DOHH2 (cell line): ENCODE results near the gene NOS1.
A peak's percentile ranks its signal among the peaks of the same experiment; 100 is the strongest.

Experiments used
- H3F3A ChIP-seq: fragments of 200-600 bp; sonication (generic), shearing (Covaris generic); 2 replicates; pipeline ENCODE4 v1.6.0; 2016; ENCODE audit warnings: antibody characterized with exemption, mild to moderate bottlenecking; ENCODE audit not compliant: control insufficient read depth, insufficient read depth
- H3K27ac ChIP-seq: fragments of 200-600 bp; sonication (generic); 2 replicates; pipeline ENCODE4 v1.5.1; 2014; ENCODE audit warnings: low read depth, mild to moderate bottlenecking, low read length, moderate library complexity
- H3K27me3 ChIP-seq: fragments of 200-600 bp; sonication (generic); 2 replicates; pipeline ENCODE4 v1.6.1; 2014; ENCODE audit warnings: mild to moderate bottlenecking, low read length, mixed read lengths; ENCODE audit not compliant: control insufficient read depth
- H3K36me3 ChIP-seq: fragments of 200-600 bp; sonication (generic); 2 replicates; pipeline ENCODE4 v1.6.1; 2014; ENCODE audit warnings: mild to moderate bottlenecking, low read length, moderate library complexity, mixed read lengths; ENCODE audit not compliant: control insufficient read depth
- H3K4me1 ChIP-seq: fragments of 200-600 bp; sonication (generic); 2 replicates; pipeline ENCODE4 v1.6.1; 2014; ENCODE audit warnings: mild to moderate bottlenecking, low read length, mixed read lengths; ENCODE audit not compliant: control insufficient read depth
- H3K4me2 ChIP-seq: fragments of 200-600 bp; sonication (generic); 2 replicates; pipeline ENCODE4 v1.6.0; 2014; ENCODE audit warnings: mild to moderate bottlenecking, low read length, moderate library complexity
- H3K4me3 ChIP-seq: fragments of 200-600 bp; sonication (generic); 2 replicates; pipeline ENCODE4 v1.5.1; 2014; ENCODE audit warnings: mild to moderate bottlenecking, low read length, mixed read lengths
- H3K79me2 ChIP-seq: fragments of 200-600 bp; sonication (generic); 2 replicates; pipeline ENCODE4 v1.6.1; 2014; ENCODE audit warnings: mild to moderate bottlenecking, low read length, mixed read lengths; ENCODE audit not compliant: control insufficient read depth
- H3K9me2 ChIP-seq: fragments of 200-600 bp; sonication (generic); replicated peaks from 2 replicates; pipeline ENCODE4 v1.6.1; 2014; ENCODE audit warnings: mild to moderate bottlenecking, low read length, mixed read lengths; ENCODE audit not compliant: control insufficient read depth
- H3K9me3 ChIP-seq: fragments of 200-600 bp; sonication (generic); 2 replicates; pipeline ENCODE4 v1.6.1; 2014; ENCODE audit warnings: antibody characterized with exemption, low read length, mixed read lengths; ENCODE audit not compliant: control insufficient read depth, insufficient read depth
- H4K20me1 ChIP-seq: fragments of 200-600 bp; sonication (generic); 2 replicates; pipeline ENCODE4 v1.6.0; 2014; ENCODE audit warnings: low read depth, mild to moderate bottlenecking, antibody characterized with exemption, low read length, moderate library complexity; ENCODE audit not compliant: control insufficient read depth, insufficient read depth
- EZH2phosphoT487 ChIP-seq: fragments of 200-600 bp; sonication (generic); IDR thresholded peaks from 2 replicates; pipeline ENCODE4 v1.6.1; 2017; ENCODE audit warnings: borderline replicate concordance, mild to moderate bottlenecking, antibody characterized with exemption, low read length, moderate library complexity, mixed read lengths
- TF ChIP-seq, protein P1 (sequence below): fragments of 200-600 bp; sonication (generic); IDR thresholded peaks from one replicate; pipeline ENCODE4 v1.5.1; 2014; ENCODE audit warnings: antibody characterized with exemption, mild to moderate bottlenecking, low read depth, low read length; ENCODE audit not compliant: poor library complexity, severe bottlenecking

Gene NOS1

DNA sequence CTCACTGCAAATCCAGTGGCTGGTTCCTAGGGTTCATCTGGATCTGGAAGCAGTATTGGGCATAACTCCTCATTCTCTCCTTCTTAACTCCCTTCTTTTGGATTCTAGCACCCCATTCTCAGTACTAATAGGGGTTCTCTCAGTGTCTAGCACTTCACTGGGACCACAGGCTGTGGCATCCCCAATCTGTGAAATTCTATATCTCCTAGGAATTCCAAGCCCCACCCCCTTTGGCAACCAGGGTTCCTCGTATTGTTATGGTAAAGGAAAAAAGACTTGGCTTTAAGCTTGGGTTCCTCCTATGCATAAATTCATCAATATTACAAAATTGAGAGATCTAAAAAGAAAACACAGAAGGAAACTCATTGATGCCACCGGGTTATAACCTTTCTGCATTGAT lies 126.2 kb downstream of the NOS1 start:
- no peak for TF ChIP-seq EZH2phosphoT487
- Histone ChIP-seq H3K4me3 (no peak overlapping the region), H3K79me2 (no peaks in the 10 kb centered on the region), H3K4me2 (no peak overlapping the region), H3K27me3 (peaks cover 7% of the 10 kb centered on the region; the same call in 1 of the 2 replicates), H3K9me2 (no peaks in the 10 kb centered on the region), H3K9me3 (no peaks in the 10 kb centered on the region), H3K36me3 (no peaks in the 10 kb centered on the region), H3F3A (no peaks in the 10 kb centered on the region), H3K27ac (no peak overlapping the region), H4K20me1 (no peaks in the 10 kb centered on the region), H3K4me1 (no peaks in the 10 kb centered on the region)

DNA sequence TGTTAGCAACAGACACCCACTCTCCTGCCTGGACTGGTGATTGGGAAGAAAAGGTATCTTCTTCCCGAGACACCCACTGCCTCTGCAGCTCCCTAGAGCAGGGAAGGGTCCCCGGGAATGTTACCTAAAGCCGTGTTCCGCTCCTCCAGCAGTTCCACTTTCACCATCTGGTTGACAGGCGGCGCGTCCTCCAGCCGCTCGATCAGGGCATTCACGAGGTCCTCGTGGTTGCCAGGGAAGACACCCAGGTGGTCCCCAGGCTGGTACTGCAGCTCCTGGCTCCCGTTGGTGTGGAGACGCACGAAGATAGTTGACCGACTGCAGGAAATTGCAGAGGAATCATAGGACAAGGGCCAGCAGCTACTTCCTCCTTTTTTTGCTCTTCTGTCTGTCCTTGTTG lies 127.0 kb downstream of the NOS1 start:
- Histone ChIP-seq H3K79me2 (no peaks in the 10 kb centered on the region), H3K4me1 (no peaks in the 10 kb centered on the region), H3K27ac (no peak overlapping the region), H3K9me3 (no peaks in the 10 kb centered on the region), H3F3A (no peaks in the 10 kb centered on the region), H3K4me3 (no peak overlapping the region), H4K20me1 (no peaks in the 10 kb centered on the region), H3K9me2 (no peaks in the 10 kb centered on the region), H3K27me3 (peaks cover 3% of the 10 kb centered on the region; the same call in 1 of the 2 replicates), H3K36me3 (no peaks in the 10 kb centered on the region), H3K4me2 (no peak overlapping the region)
- no peak for TF ChIP-seq EZH2phosphoT487
- TF ChIP-seq, protein P1, sequence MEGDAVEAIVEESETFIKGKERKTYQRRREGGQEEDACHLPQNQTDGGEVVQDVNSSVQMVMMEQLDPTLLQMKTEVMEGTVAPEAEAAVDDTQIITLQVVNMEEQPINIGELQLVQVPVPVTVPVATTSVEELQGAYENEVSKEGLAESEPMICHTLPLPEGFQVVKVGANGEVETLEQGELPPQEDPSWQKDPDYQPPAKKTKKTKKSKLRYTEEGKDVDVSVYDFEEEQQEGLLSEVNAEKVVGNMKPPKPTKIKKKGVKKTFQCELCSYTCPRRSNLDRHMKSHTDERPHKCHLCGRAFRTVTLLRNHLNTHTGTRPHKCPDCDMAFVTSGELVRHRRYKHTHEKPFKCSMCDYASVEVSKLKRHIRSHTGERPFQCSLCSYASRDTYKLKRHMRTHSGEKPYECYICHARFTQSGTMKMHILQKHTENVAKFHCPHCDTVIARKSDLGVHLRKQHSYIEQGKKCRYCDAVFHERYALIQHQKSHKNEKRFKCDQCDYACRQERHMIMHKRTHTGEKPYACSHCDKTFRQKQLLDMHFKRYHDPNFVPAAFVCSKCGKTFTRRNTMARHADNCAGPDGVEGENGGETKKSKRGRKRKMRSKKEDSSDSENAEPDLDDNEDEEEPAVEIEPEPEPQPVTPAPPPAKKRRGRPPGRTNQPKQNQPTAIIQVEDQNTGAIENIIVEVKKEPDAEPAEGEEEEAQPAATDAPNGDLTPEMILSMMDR = no peak

DNA sequence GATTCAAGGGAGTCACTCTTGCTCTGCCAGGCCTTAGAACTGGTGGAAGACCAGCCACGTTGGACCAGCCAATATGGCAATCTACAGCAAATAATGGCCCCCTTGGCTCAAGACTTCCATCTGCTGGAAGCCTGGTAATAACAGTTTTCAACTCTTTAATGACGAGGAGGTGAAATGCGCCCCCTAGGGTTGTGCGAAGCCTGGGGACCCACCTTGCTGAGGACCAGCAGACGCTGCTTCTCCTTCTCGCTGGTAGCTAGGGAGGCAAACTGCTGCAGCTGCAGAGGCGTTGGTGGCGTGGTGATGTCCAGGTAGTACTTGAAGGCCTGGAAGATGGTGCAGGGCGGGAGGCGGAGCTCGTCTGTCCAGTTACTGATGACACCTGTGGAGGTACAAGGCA lies 129.7 kb downstream of the NOS1 start:
- Histone ChIP-seq H3K4me2 (no peak overlapping the region), H3K4me3 (no peak overlapping the region), H3K4me1 (no peaks in the 10 kb centered on the region), H3K9me3 (no peaks in the 10 kb centered on the region), H4K20me1 (no peaks in the 10 kb centered on the region), H3K79me2 (no peaks in the 10 kb centered on the region), H3K9me2 (no peaks in the 10 kb centered on the region), H3F3A (no peaks in the 10 kb centered on the region), H3K27me3 (peaks cover 2% of the 10 kb centered on the region; the same call in 1 of the 2 replicates), H3K36me3 (no peaks in the 10 kb centered on the region), H3K27ac (no peak overlapping the region)
- TF ChIP-seq, protein P1 = peak; percentile 54
- no peak for TF ChIP-seq EZH2phosphoT487

DNA sequence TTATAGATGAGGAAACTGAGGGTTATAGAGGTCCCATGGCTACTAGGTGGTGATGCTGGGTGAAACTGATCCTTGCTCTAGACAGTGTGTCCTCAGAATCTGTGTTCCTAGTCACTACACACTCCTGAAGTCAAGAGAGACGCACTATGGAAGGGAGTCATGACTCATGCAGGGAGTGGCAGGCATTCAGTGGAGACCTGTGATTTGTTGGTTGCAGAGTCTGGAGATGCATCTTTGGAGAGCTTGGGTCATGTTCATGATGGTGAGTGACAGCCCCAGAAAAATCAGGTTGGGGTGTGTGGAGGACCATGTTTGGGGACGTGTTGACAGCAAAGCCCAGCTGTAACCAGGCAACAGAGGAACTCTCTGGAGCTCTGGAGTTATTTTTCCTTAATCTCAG lies 133.2 kb downstream of the NOS1 start:
- Histone ChIP-seq H3K36me3 (no peaks in the 10 kb centered on the region), H3K27ac (no peak overlapping the region), H3K27me3 (no peaks in the 10 kb centered on the region), H3K9me2 (no peaks in the 10 kb centered on the region), H3K79me2 (no peaks in the 10 kb centered on the region), H3K4me2 (no peak overlapping the region), H3K4me1 (no peaks in the 10 kb centered on the region), H3K9me3 (no peaks in the 10 kb centered on the region), H3F3A (no peaks in the 10 kb centered on the region), H3K4me3 (no peak overlapping the region), H4K20me1 (no peaks in the 10 kb centered on the region)
- TF ChIP-seq EZH2phosphoT487 = no peak
- TF ChIP-seq, protein P1 = no peak
